H54 (cell line): ENCODE measurements around the gene CRIP2.

ENCODE experiments used
- DNase-seq: peaks from one replicate; pipeline ENCODE4 v3.0.0; 2011; ENCODE audit warnings: low spot score, mixed read lengths; ENCODE audit not compliant: insufficient read length
- FAIRE-seq: peaks from 3 replicates; lab custom pipeline; 2011; peaks lifted over from hg19 to GRCh38; lab: Jason Lieb, UNC
- POLR2A ChIP-seq: IDR thresholded peaks from 2 replicates; pipeline ENCODE4 v1.6.1; 2011; ENCODE audit warnings: low read depth, mild to moderate bottlenecking, low read length

Gene CRIP2

GRCh38 chr14:105460616-105461015, 14.0 kb upstream of the CRIP2 start:
- TF ChIP-seq POLR2A = no peak
- no peak for DNase-seq
- FAIRE-seq = no peak

DNA sequence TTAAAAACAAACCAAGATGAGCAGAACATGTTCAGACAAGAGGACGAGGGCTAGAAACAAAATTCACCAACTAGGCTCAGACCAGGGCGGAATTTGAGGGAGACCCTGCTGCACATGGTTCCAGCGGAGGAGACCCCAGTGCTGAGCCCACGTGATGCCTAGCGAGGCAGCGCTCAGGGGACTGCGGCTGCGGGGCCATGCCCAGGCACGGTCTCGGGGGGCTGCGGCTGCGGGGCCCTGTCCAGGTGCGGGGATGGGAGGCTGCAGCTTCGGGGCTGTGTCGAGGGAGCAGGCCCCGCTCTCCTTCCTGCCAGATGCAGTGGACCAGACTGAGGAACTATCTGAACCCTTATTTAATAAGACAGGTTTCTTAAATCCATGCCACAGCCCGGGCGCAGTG, 12.7 kb upstream of the CRIP2 start:
- DNase-seq = no peak
- no peak for FAIRE-seq
- TF ChIP-seq POLR2A = no peak

- no peak for TF ChIP-seq POLR2A
- FAIRE-seq (no peak), DNase-seq (no peak)
Measured at GRCh38 chr14:105464501-105464900, 10.1 kb upstream of the CRIP2 start.

GRCh38 chr14:105465209-105466031, 9.2 kb upstream of the CRIP2 start:
- FAIRE-seq (peak; percentile 38), DNase-seq (peak; percentile 54)
- TF ChIP-seq POLR2A = no peak

- TF ChIP-seq POLR2A = no peak
- no peak for FAIRE-seq
- DNase-seq = no peak
Measured at GRCh38 chr14:105466531-105467248, 7.9 kb upstream of the CRIP2 start.

GRCh38 chr14:105467249-105467941, 7.2 kb upstream of the CRIP2 start:
- no peak for DNase-seq
- TF ChIP-seq POLR2A = no peak
- no peak for FAIRE-seq

- FAIRE-seq (no peak), DNase-seq (no peak)
- TF ChIP-seq POLR2A = no peak
Measured at GRCh38 chr14:105467942-105468471, 6.6 kb upstream of the CRIP2 start.

DNA sequence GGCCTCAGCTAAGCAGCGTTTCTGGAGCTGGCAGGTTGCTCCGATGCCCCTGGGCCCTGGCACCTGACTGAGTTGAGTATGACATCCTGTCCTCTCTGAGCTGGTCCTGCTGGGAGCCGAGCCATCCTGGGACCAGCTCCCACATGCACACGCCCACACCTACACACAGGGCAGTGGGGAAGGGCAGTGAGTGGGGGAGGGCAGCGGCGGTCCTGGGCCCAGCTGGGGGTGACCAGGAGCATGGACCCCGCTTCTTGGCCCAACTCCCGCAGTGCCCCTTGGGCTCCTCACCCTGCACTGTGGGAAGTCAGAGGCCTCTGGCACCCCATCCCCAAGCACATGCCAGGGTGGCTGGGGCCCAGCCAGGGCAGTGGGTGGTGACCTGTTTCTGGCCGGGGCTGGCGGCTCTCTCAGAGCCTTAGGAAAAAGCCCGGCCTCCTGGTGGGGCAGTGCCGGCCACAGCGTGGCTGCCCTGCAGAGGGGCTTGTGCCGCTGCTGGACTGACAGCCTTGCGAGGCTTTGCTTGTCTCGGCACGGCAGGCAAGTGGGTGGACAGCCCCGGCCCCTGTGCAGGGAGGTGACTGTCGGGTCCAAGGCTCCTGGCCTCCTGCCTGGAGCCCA, 5.9 kb upstream of the CRIP2 start:
- DNase-seq (no peak), FAIRE-seq (no peak)
- TF ChIP-seq POLR2A = no peak

DNA sequence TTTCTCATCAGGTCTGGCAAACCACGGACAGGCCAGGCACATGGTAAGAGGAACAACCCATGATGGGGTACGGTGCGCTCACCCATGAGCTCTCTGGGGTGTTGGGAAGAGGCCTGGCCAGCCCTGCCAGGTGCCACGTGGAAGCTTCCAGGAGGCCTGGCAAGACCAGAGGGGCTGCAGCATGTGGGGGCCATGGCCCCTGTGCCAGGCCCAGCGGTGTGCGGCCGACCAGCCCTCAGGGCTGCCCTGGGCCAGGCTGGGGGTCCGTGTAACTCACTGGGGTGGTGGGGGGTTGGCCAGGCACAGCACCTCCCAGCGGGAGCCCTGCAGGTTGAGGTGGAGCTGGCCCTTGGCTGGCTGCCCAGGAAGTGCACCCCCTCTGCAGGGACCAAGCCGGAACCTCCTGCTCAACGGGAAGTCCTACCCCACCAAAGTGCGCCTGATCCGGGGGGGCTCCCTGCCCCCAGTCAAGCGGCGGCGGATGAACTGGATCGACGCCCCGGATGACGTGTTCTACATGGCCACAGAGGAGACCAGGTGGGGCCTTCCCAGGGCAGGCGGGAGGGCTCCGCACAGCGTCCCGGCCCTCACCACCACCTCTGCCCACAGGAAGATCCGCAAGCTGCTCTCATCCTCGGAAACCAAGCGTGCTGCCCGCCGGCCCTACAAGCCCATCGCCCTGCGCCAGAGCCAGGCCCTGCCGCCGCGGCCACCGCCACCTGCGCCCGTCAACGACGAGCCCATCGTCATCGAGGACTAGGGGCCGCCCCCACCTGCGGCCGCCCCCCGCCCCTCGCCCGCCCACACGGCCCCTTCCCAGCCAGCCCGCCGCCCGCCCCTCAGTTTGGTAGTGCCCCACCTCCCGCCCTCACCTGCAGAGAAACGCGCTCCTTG, 4.9 kb upstream of the CRIP2 start:
- FAIRE-seq (no peak), DNase-seq (no peak)
- TF ChIP-seq POLR2A = no peak

DNA sequence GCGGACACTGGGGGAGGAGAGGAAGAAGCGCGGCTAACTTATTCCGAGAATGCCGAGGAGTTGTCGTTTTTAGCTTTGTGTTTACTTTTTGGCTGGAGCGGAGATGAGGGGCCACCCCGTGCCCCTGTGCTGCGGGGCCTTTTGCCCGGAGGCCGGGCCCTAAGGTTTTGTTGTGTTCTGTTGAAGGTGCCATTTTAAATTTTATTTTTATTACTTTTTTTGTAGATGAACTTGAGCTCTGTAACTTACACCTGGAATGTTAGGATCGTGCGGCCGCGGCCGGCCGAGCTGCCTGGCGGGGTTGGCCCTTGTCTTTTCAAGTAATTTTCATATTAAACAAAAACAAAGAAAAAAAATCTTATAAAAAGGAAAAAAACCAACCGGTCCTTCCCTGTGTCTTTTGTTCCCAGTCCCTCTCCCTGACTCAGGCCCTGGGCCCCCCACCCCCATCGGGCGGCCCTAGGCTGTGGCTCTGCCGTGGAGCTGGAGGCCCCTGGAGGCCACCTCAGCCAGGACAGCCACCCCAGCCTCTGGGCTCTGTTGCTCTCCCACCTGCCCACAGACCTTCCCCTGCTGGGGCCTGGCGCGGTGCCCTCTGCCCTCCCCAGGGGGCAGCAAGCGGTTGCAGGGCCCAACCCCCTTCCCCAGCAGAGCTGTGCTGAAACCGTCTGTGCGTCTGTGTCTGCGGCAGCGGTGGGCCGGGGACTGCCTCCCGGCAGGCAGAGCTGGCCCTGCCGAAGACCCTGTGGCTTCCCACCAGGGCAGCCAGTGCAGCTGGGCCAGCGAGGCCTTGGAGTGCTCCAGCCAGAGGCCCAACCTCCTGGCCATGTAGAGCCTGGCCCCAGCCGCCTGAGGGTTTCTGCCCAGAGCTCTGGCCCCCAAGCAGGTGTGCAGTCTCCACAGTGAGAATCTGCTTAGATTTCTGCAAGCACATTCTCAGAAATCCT, 4.0 kb upstream of the CRIP2 start:
- DNase-seq = no peak
- TF ChIP-seq POLR2A = no peak
- FAIRE-seq = no peak

GRCh38 chr14:105471297-105471821, 3.3 kb upstream of the CRIP2 start:
- no peak for FAIRE-seq
- TF ChIP-seq POLR2A = no peak
- no peak for DNase-seq
